ENCODE measurements around the gene DSN1.
A peak's percentile ranks its signal among the peaks of the same experiment; 100 is the strongest.

The DSN1 gene

GRCh38 chr20:36761125-36761524 lies 12.4 kb downstream of the DSN1 start:
- FAIRE-seq (no peak), DNase-seq (ENCODE audit: extremely low spot score, insufficient read length, low read depth) (no peak)

- no peak for FAIRE-seq
- DNase-seq (ENCODE audit: extremely low spot score, insufficient read length, low read depth), result no peak
These were observed 12.9 kb downstream of the DSN1 start for GRCh38 chr20:36760647-36761046.

- DNase-seq (ENCODE audit: extremely low spot score, insufficient read length, low read depth), result no peak
- FAIRE-seq, result no peak
These were observed 15.3 kb downstream of the DSN1 start for GRCh38 chr20:36758276-36758675.

GRCh38 chr20:36756496-36756895 lies 17.1 kb downstream of the DSN1 start:
- DNase-seq (ENCODE audit: extremely low spot score, insufficient read length, low read depth), result no peak
- FAIRE-seq, result no peak

- DNase-seq (ENCODE audit: extremely low spot score, insufficient read length, low read depth) (no peak), FAIRE-seq (peak; percentile 68)
These were observed 18.8 kb downstream of the DSN1 start for GRCh38 chr20:36754656-36755222.

GRCh38 chr20:36752582-36752981 lies 21.0 kb downstream of the DSN1 start:
- no peak for DNase-seq (ENCODE audit: extremely low spot score, insufficient read length, low read depth)
- no peak for FAIRE-seq

GRCh38 chr20:36745927-36746659 lies 27.5 kb downstream of the DSN1 start, which contains the start of gene NDRG3:
Gene NDRG3, minus strand, starts transcription at chr20:36746090. Its CDS starts 24,355 bp downstream, at chr20:36721735.
- FAIRE-seq, result peak; percentile 83
- peak; percentile 95 for DNase-seq (ENCODE audit: extremely low spot score, insufficient read length, low read depth)

- DNase-seq (ENCODE audit: extremely low spot score, insufficient read length, low read depth), result no peak
- FAIRE-seq, result no peak
These were observed 28.2 kb downstream of the DSN1 start for GRCh38 chr20:36745234-36745926.

- no peak for DNase-seq (ENCODE audit: extremely low spot score, insufficient read length, low read depth)
These were observed 28.8 kb downstream of the DSN1 start for GRCh38 chr20:36744764-36745191.

GRCh38 chr20:36744243-36744642 lies 29.3 kb downstream of the DSN1 start:
- DNase-seq (ENCODE audit: extremely low spot score, insufficient read length, low read depth) (no peak), FAIRE-seq (no peak)

More at GRCh38 chr20:36744764-36745191, 28.8 kb downstream of the DSN1 start:
- FAIRE-seq, result no peak

GRCh38 chr20:36742558-36742957 lies 31.0 kb downstream of the DSN1 start:
- DNase-seq (ENCODE audit: extremely low spot score, insufficient read length, low read depth) (no peak), FAIRE-seq (no peak)

GRCh38 chr20:36741072-36741471 lies 32.5 kb downstream of the DSN1 start:
- DNase-seq (ENCODE audit: extremely low spot score, insufficient read length, low read depth), result no peak
- no peak for FAIRE-seq

GRCh38 chr20:36737183-36737499 lies 36.4 kb downstream of the DSN1 start:
- no peak for FAIRE-seq
- no peak for DNase-seq (ENCODE audit: extremely low spot score, insufficient read length, low read depth)

- DNase-seq (ENCODE audit: extremely low spot score, insufficient read length, low read depth) (no peak), FAIRE-seq (no peak)
These were observed 36.9 kb downstream of the DSN1 start for GRCh38 chr20:36736451-36737182.

- no peak for FAIRE-seq
- DNase-seq (ENCODE audit: extremely low spot score, insufficient read length, low read depth), result no peak
These were observed 41.1 kb downstream of the DSN1 start for GRCh38 chr20:36732456-36732855.

GRCh38 chr20:36728986-36729385 lies 44.6 kb downstream of the DSN1 start:
- DNase-seq (ENCODE audit: extremely low spot score, insufficient read length, low read depth), result no peak
- FAIRE-seq, result no peak

GRCh38 chr20:36726168-36726567 lies 47.4 kb downstream of the DSN1 start:
- DNase-seq (ENCODE audit: extremely low spot score, insufficient read length, low read depth), result no peak
- FAIRE-seq, result no peak

GRCh38 chr20:36720510-36720909 lies 53.1 kb downstream of the DSN1 start:
- FAIRE-seq, result no peak
- DNase-seq (ENCODE audit: extremely low spot score, insufficient read length, low read depth), result no peak

GRCh38 chr20:36717657-36718056 lies 55.9 kb downstream of the DSN1 start:
- FAIRE-seq, result no peak
- DNase-seq (ENCODE audit: extremely low spot score, insufficient read length, low read depth), result no peak

GRCh38 chr20:36717021-36717420 lies 56.5 kb downstream of the DSN1 start:
- DNase-seq (ENCODE audit: extremely low spot score, insufficient read length, low read depth), result no peak
- FAIRE-seq, result no peak

- no peak for FAIRE-seq
- no peak for DNase-seq (ENCODE audit: extremely low spot score, insufficient read length, low read depth)
These were observed 60.8 kb downstream of the DSN1 start for GRCh38 chr20:36712775-36713174.

Data from GM18507 (cell line).